IMR-90 (cell line): ENCODE measurements around the gene SPIN2A.
"Not testable (repeated sequence)": the region's sequence is repeated elsewhere in the genome, so short reads cannot be mapped to it uniquely, and the experiment has no call there.

Experiments used
- BHLHE40 ChIP-seq: fragments of 150-350 bp; IDR thresholded peaks from 2 replicates; pipeline ENCODE4 v1.6.1; 2016; ENCODE audit warnings: mild to moderate bottlenecking, low read depth, low read length
- CEBPB ChIP-seq: IDR thresholded peaks from 2 replicates; pipeline ENCODE4 v1.6.1; 2012; ENCODE audit warnings: low read depth, low read length, improper control_type of control experiment
- CHD1 ChIP-seq: IDR thresholded peaks from 2 replicates; pipeline ENCODE4 v1.6.1; 2012; ENCODE audit warnings: low read depth, low read length, improper control_type of control experiment
- CTCF ChIP-seq: conservative IDR thresholded peaks from 2 replicates; pipeline ENCODE4 v1.5.1; 2012; ENCODE audit warnings: mild to moderate bottlenecking, low read depth, low read length, improper control_type of control experiment
- MAFK ChIP-seq: IDR thresholded peaks from 2 replicates; pipeline ENCODE4 v1.6.1; 2012; ENCODE audit warnings: low read depth, low read length, improper control_type of control experiment
- MAZ ChIP-seq: IDR thresholded peaks from 2 replicates; pipeline ENCODE4 v1.6.1; 2012; ENCODE audit warnings: low read depth, mild to moderate bottlenecking, low read length, improper control_type of control experiment, moderate library complexity, borderline replicate concordance
- MXI1 ChIP-seq: IDR thresholded peaks from 2 replicates; pipeline ENCODE4 v1.6.1; 2012; ENCODE audit warnings: low read depth, mild to moderate bottlenecking, low read length, moderate library complexity, borderline replicate concordance
- POLR2A ChIP-seq: IDR thresholded peaks from 2 replicates; pipeline ENCODE4 v1.6.1; 2012; ENCODE audit warnings: mild to moderate bottlenecking, low read depth, low read length
- RAD21 ChIP-seq: IDR thresholded peaks from 2 replicates; pipeline ENCODE4 v1.6.1; 2012; ENCODE audit warnings: low read length, improper control_type of control experiment
- RFX5 ChIP-seq: IDR thresholded peaks from 2 replicates; pipeline ENCODE4 v1.8.0; 2012; ENCODE audit warnings: low read depth, mild to moderate bottlenecking, low read length, moderate library complexity
- SMC3 ChIP-seq: fragments of 150-350 bp; IDR thresholded peaks from 2 replicates; pipeline ENCODE4 v1.6.1; 2016; ENCODE audit warnings: low read depth, mild to moderate bottlenecking, antibody characterized with exemption, low read length, moderate library complexity
- USF2 ChIP-seq: fragments of 150-350 bp; IDR thresholded peaks from 2 replicates; pipeline ENCODE4 v1.6.1; 2017; ENCODE audit warnings: mild to moderate bottlenecking, antibody characterized with exemption, low read length, low read depth

DNA sequence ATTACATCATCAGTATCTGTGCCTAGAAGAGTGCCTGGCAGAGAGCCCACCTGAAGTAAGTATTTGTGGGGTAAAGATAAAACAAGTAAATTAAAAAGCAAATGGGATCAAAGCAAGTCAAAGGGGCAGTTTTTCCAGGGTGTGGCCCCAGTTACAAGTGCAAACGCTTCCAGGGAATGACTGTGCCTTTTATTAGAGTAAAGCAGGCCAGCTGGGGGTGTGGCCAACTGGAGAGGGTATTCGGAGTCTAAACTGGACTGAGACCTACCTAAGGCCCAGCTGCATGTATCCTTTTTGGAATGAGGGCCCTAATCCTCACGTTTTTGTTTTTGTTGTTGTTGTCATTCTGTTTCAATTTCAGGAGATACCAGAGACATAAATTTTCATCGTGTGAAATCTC is 3.9 kb downstream of the SPIN2A start:
- not testable (repeated sequence) for TF ChIP-seq CTCF, CHD1, POLR2A, MAZ, USF2, MXI1, RFX5, SMC3, RAD21, BHLHE40, MAFK, CEBPB
